HFF-Myc (cell line): ENCODE results near the gene OR2W3.

ENCODE experiments used
- DNase-seq: peaks from one replicate; pipeline ENCODE4 v3.0.0-alpha.2; 2011; ENCODE audit warnings: low read depth; ENCODE audit errors: extremely low read depth
- H3K4me3 ChIP-seq: replicated peaks from 2 replicates; pipeline ENCODE4 v1.5.1; 2011; ENCODE audit warnings: low read depth, mild to moderate bottlenecking, control low read depth, low read length
- CTCF ChIP-seq: IDR thresholded peaks from 2 replicates; pipeline ENCODE4 v1.5.1; 2012; ENCODE audit warnings: mild to moderate bottlenecking, low read depth, low read length, control low read depth; ENCODE audit errors: missing control alignments

Gene OR2W3

GRCh38 chr1:247857069-247857984, 38.1 kb upstream of the OR2W3 start, which contains the start of gene TRIM58:
TSS of gene TRIM58 (plus strand) at chr1:247857187. CDS start at chr1:247857247, 60 bp downstream.
- no peak for DNase-seq

GRCh38 chr1:247857985-247858619, 37.3 kb upstream of the OR2W3 start:
- no peak for DNase-seq
- no peak overlapping the region for H3K4me3 ChIP-seq
- no peak for TF ChIP-seq CTCF

More at GRCh38 chr1:247857069-247857984, 38.1 kb upstream of the OR2W3 start, which contains the start of gene TRIM58:
- TF ChIP-seq CTCF: no peak
- H3K4me3 ChIP-seq: no peak within 1 kb of the TSS

- no peak for TF ChIP-seq CTCF
- no peak for DNase-seq
- no peak overlapping the region for H3K4me3 ChIP-seq
Measured at GRCh38 chr1:247862756-247863155, 32.6 kb upstream of the OR2W3 start.

- TF ChIP-seq CTCF: no peak
- no peak overlapping the region for H3K4me3 ChIP-seq
- DNase-seq: no peak
Measured at GRCh38 chr1:247864644-247865043, 30.7 kb upstream of the OR2W3 start.

- TF ChIP-seq CTCF: no peak
- no peak for DNase-seq
- no peak overlapping the region for H3K4me3 ChIP-seq
Measured at GRCh38 chr1:247865416-247865815, 30.0 kb upstream of the OR2W3 start.

GRCh38 chr1:247883346-247883745, 12.0 kb upstream of the OR2W3 start:
- H3K4me3 ChIP-seq: no peak overlapping the region
- no peak for DNase-seq
- TF ChIP-seq CTCF: no peak
